Ascending aorta (tissue), 2 donors: ENCODE results near the gene POU5F1. TPM values are rescaled to one million over a fixed set of nuclear protein-coding genes. Genes with fewer than 3 reads are reported as not detected.

ENCODE experiments used
- DNase-seq, 2 donors: peaks; one replicate each; pipeline ENCODE4 v3.0.0-alpha.2; 2019; ENCODE audit warnings: low spot score in 2 of 2
- H3K27ac ChIP-seq, 2 donors: fragments of 200-600 bp; sonication (generic); one replicate each; pipeline ENCODE4 v1.5.1; 2016 to 2017; ENCODE audit warnings: mild to moderate bottlenecking in 1 of 2
- H3K27me3 ChIP-seq: fragments of 200-600 bp; sonication (generic); one replicate; pipeline ENCODE4 v1.5.1; 2017
- H3K36me3 ChIP-seq, 2 donors: fragments of 200-600 bp; sonication (generic); one replicate each; pipeline ENCODE4 v1.5.1; 2016
- H3K4me1 ChIP-seq, 2 donors: fragments of 200-600 bp; sonication (generic); one replicate each; pipeline ENCODE4 v1.5.1; 2016 to 2017; ENCODE audit warnings: mild to moderate bottlenecking in 1 of 2
- H3K4me3 ChIP-seq, 2 donors: fragments of 200-600 bp; sonication (generic); one replicate each; pipeline ENCODE4 v1.5.1; 2016 to 2017; ENCODE audit warnings: mild to moderate bottlenecking in 1 of 2
- H3K9me3 ChIP-seq, 2 donors: fragments of 200-600 bp; sonication (generic); one replicate each; pipeline ENCODE4 v1.5.1; 2016
- intact Hi-C: fragments of 100-400 bp; cut with DNase I; formaldehyde crosslinking; loops from one replicate; pipeline ENCODE4 v1.15.1; 2023
- total RNA-seq: library from RNA; depleted of rRNA; stranded (reverse); fragments of >200 nt; gene quantifications from one replicate; pipeline ENCODE4 v1.1.0, GENCODE V29; 2016
- TF ChIP-seq, protein P1 (sequence below), 3 experiments: fragments of 200-600 bp in 2 of 3; fragments of 450-650 bp in 1 of 3; sonication (generic) in 2 of 3; IDR thresholded peaks; one replicate each; pipeline ENCODE4 v1.5.1; 2016 to 2019; ENCODE audit warnings: antibody characterized with exemption in 3 of 3, mild to moderate bottlenecking in 1 of 3, moderate library complexity in 1 of 3

POU5F1 gene
- total RNA-seq, 1 donor from 2014 or later, result not detected

DNA sequence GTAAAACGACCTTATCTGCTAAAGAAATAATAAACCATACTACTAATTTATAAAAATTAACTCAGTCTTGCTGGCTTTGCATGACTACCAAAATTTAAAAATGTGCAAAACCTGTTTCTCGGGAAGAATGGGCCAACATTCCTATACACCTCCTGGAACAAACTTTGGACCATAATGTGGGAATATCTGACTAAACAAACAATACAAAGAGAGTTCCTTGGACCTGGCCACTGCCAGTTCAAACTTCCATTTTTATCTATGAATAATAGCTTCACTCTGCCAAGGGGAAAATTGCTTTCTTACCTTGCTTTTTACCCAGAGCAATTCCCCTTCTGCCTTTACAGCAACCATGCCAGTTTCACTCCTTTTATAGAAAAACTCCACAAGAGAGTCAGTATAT, 38.7 kb upstream of the POU5F1 start:
- Histone ChIP-seq H3K4me1 (peaks cover 0 to 4% of the 10 kb centered on the region in 2 donors), H3K9me3 (no peaks in the 10 kb centered on the region), H3K27me3 (no peaks in the 10 kb centered on the region), H3K4me3 (no peak overlapping the region), H3K27ac (peak overlapping the region; percentile 28 to 41), H3K36me3 (no peaks in the 10 kb centered on the region)
- DNase-seq, result peak in 1 of 2 donors; percentile 25
- TF ChIP-seq, protein P1, sequence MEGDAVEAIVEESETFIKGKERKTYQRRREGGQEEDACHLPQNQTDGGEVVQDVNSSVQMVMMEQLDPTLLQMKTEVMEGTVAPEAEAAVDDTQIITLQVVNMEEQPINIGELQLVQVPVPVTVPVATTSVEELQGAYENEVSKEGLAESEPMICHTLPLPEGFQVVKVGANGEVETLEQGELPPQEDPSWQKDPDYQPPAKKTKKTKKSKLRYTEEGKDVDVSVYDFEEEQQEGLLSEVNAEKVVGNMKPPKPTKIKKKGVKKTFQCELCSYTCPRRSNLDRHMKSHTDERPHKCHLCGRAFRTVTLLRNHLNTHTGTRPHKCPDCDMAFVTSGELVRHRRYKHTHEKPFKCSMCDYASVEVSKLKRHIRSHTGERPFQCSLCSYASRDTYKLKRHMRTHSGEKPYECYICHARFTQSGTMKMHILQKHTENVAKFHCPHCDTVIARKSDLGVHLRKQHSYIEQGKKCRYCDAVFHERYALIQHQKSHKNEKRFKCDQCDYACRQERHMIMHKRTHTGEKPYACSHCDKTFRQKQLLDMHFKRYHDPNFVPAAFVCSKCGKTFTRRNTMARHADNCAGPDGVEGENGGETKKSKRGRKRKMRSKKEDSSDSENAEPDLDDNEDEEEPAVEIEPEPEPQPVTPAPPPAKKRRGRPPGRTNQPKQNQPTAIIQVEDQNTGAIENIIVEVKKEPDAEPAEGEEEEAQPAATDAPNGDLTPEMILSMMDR (IDR thresholded peaks at IDR 0.05), result no peak
- intact Hi-C loops, result loop anchor here (10.0 kb wide), 2 partner anchors 1454 to 1646 kb away; partner anchors contain the start of genes PSMB9 and TAP1

DNA sequence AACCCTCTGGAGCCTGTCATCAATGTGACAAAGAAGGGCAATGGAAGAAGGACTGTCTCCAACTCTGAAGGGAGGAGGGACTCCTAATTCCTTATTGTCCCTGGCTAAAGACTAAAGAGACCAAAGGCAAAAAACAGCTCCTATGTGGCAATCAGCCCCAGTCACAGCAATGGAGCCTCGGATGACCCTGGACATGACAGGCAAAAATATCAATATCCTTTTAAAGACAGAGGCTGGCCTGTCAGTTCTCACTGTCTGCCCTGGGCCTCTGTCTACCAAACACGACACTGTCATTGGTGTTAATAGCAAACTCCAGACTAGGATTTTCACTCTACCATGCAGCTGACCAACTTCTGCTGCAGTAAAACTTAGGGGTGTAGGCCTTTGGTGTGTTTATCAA, 38.0 kb upstream of the POU5F1 start:
- Histone ChIP-seq H3K27me3 (no peaks in the 10 kb centered on the region), H3K4me3 (no peak overlapping the region), H3K4me1 (peaks cover 2 to 4% of the 10 kb centered on the region in 2 donors), H3K27ac (peak overlapping the region; percentile 28 to 41), H3K9me3 (no peaks in the 10 kb centered on the region), H3K36me3 (no peaks in the 10 kb centered on the region)
- TF ChIP-seq, protein P1 (IDR thresholded peaks at IDR 0.05), result no peak
- DNase-seq, result peak in 1 of 2 donors; percentile 25
- intact Hi-C loops, result loop anchor here (10.0 kb wide), 2 partner anchors 1454 to 1646 kb away; partner anchors contain the start of genes PSMB9 and TAP1

DNA sequence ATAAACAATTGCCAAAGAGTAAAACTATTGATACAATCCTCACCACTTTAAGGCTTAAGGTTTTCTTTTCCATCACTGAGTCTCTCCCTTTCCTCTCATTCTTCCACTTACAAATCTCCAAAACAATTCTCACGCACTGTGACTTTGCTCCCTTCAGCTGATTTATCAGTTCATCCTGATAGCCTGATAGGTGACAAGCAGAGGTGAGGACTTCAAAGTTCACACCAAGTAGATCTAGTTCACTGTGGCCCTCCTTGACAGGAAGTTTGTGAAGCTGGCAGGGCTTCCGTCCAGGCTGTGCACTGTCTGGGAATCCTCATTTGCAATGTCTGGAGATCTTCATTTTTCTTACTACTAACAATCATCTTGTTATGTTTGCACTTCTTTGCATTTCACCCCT, 35.2 kb upstream of the POU5F1 start:
- TF ChIP-seq, protein P1 (IDR thresholded peaks at IDR 0.05), result no peak
- H3K36me3 ChIP-seq, result no peaks in the 10 kb centered on the region
- intact Hi-C loops, result loop anchor here (10.0 kb wide), 2 partner anchors 1451 to 1649 kb away; partner anchors contain the start of genes PSMB9 and TAP1
- no peak for DNase-seq
- no peak overlapping the region for H3K4me3 ChIP-seq
- H3K27ac ChIP-seq, result no peak overlapping the region
- H3K4me1 ChIP-seq, result peaks cover 5 to 14% of the 10 kb centered on the region in 2 donors
- H3K9me3 ChIP-seq, result no peaks in the 10 kb centered on the region
- no peaks in the 10 kb centered on the region for H3K27me3 ChIP-seq

DNA sequence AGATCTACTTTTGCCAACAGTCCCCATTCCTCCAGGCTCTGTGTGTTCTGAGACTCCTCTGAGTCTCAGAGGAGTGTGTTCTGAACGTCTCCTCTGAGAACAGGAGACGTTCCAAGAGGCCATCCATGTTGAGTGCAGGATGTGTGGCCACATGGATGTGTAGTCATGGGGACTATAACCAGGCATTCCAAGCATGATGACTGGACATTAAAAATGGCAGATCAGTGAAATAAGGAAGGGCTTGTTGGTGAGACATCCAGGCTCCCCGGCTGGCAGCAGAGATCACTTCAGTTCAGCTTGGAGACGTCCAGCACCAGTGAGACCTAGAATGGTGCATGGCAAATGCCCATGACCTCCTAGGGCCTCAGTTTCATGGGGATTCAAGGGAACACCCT, 34.3 kb upstream of the POU5F1 start:
- H3K27ac ChIP-seq, result peak overlapping the region in 1 of 2 donors; percentile 61
- H3K27me3 ChIP-seq, result no peaks in the 10 kb centered on the region
- H3K9me3 ChIP-seq, result no peaks in the 10 kb centered on the region
- H3K36me3 ChIP-seq, result no peaks in the 10 kb centered on the region
- TF ChIP-seq, protein P1 (IDR thresholded peaks at IDR 0.05), result no peak
- H3K4me3 ChIP-seq, result no peak overlapping the region
- peak in 1 of 2 donors; percentile 38 for DNase-seq
- intact Hi-C loops, result loop anchor here (10.0 kb wide), 2 partner anchors 1450 to 1650 kb away; partner anchors contain the start of genes PSMB9 and TAP1
- H3K4me1 ChIP-seq, result peaks cover 5 to 14% of the 10 kb centered on the region in 2 donors

DNA sequence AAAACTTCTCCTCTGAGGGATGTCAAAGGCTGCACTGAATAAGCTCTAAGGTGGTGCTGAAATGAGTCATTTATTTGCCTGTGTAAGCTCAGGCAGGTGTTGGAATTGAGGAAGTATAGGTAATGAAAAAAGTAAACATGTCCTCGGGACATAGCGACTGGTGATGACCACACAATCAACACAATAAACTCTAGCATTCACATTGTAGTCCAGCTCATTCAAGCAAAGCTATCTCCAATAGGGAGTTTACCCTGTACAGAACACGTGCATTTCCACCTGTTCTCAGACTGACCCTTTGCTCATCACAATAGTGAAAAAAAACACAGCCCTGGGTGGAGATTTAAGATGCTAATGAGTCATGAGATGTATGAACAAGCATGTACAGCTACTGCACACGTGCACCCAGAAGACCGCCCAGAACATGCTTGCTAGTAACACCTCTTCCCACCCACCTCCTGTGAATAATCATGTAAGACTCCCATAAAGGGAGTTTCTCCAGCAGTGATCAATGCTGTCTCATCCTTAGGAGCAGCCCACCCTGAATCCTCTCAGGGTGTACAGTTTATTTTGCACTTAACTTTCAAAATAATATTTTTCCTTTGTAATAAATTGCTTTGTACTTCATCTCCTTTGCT, 33.0 kb upstream of the POU5F1 start:
- intact Hi-C loops, result loop anchor here (10.0 kb wide), 2 partner anchors 1449 to 1651 kb away; partner anchors contain the start of genes PSMB9 and TAP1
- DNase-seq, result peak in 1 of 2 donors; percentile 63
- Histone ChIP-seq H3K9me3 (no peaks in the 10 kb centered on the region), H3K27ac (peak overlapping the region; percentile 61 to 72), H3K27me3 (no peaks in the 10 kb centered on the region), H3K4me3 (peak overlapping the region; percentile 43 to 56), H3K36me3 (no peaks in the 10 kb centered on the region), H3K4me1 (peaks cover 5 to 18% of the 10 kb centered on the region in 2 donors)
- TF ChIP-seq, protein P1 (IDR thresholded peaks at IDR 0.05), result no peak
